Measurements from ENCODE around the gene NTRK3.

The NTRK3 gene

GRCh38 chr15:88230823-88231222 lies 25.7 kb downstream of the NTRK3 start:
- DNase-seq (ENCODE audit: low read depth) = no peak

DNA sequence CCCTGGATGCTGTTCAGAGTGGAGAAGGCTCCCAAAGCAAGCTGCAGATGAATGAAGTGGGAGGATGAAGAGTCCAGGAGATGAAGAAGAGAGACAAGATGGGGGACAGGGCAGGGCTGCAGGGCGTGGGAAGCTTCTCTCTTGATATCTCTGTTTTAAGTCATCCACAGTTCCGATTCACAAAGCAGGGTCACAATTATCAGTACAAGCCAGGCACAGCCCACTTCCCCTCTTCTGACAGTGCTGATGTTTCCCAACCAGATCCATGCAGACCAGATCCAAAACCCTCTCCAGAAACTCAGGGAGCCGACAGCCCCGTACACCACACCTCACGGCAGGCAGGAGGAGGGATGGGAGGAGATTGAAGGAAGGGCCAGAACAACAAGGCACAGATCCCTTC lies 31.1 kb downstream of the NTRK3 start:
- no peak for DNase-seq (ENCODE audit: low read depth)

DNA sequence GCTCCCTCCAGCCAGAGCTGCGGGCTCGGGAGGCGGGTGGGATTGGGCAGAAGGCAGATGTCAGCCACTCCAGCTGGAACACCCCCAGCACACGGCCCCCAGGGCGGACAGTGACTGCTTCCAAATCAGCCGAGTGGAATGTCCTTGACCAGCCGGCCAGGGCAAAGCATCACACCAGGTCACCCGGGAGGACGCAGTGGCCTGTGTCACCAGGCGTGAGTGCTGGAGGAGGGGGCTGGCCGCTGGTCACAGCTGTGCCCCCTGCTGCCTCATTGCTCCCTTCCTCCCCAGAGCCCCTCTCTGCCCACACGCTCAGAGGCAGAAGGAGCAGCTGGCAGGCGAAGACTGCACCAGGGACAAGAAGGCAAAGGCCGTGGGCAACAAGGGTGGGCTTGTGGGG lies 33.5 kb downstream of the NTRK3 start:
- no peak for DNase-seq (ENCODE audit: low read depth)

DNA sequence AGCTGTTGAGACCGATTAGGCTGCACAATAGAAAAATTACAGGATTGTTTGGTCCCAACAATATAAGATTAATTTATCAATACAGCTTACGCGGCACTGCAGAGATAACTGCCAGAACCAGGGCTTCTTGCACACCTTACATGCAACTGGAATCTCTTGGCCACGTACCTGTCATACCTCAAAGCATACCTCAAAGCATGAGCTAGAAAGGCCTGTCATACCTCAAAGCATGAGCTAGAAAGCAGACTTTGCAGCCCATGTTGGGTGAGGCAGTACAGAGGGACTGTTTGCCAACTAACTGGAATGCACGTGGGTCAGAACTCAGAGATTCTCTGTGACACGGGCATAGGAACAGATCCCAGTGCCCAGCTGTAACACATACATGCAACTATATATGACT lies 34.7 kb downstream of the NTRK3 start:
- no peak for DNase-seq (ENCODE audit: low read depth)

DNA sequence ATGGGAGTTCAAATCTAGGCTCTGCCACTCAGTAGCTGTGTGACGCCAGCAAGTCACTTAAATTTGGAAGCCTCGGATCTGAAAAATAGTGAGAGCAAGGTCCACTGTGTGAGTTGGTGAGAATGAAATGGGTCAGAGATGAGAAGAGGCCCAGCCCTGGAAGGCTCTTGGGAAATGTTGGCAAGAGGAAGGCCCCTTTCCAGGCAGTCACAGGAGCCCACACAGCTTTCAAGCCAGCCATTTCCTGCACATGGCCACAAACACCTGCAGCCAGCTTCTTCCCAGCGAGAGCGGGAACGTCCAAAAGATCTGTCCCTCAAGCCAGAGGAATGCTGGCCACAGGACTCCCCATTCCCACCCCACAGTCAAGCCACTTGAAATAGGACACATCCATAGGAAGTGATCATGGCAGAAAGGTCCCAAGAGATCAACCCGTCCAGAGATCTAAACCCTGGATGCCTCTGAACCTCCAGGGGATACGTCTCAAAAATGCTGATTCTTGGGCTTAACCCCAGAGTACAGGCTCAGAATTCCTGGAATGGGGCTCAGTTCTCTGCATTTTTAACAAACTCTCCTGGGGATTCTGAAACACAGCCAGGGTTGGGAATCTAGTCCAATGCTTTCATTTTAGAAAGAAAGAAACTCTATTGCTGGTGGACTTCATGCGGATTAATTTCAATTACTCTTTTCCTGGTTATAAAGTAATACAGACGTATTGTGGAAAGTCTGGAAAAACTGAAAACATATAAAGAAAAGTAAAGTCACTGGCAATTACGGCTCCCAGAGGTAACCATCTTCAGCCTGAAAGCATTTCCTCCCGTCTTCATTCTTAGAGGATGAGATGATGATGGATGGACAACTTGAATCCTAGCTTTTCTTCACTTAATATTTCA lies 35.9 kb downstream of the NTRK3 start:
- DNase-seq (ENCODE audit: low read depth) = no peak

DNA sequence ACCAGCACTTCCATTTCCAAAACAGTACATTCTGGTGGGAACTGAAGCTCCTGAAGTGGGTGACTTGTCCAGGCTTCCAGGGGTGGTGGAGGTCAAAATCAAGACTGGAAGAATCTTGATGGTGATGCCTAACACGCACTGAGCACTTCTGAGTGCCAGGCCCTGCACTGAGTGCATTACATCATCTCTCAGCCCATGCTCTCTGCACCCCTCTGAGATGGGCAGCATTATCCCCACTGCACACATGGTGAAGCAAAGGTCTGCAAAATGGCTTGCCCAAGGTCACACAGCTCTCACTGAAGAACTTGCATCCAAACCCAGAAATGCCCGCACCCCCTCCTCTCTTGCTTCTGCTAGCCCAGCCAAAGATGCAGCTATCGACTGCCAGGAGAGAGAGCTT lies 36.9 kb downstream of the NTRK3 start:
- DNase-seq (ENCODE audit: low read depth) = no peak

GRCh38 chr15:88218557-88219221 lies 37.9 kb downstream of the NTRK3 start:
- DNase-seq (ENCODE audit: low read depth) = no peak

DNA sequence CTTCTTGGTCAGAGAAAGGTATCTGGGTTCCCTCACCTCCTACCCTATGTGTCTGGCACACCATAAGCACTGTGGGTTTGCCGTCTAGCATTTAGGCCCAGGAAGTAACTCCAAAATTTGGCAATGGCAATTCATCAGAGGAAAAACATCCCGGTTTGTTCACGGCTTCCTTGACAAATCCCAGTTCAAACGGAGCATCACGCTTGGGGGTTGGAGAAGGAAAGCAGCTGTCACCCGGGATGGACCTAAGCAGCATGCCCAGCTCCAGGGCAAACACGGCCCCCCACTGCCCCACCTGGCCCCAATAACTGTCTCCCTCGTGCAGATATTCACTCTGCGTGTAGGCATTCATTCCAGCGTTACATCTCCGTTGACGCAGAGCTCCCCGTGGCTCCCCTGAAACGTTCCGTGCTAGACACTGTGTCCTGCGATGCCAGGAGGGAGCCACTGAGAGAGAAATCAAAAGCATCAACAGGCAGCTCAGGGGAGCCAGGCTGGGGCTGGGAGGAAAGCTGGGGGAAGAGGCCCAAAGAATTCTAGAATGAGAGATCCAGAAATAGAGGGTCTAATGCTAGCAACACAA lies 41.4 kb downstream of the NTRK3 start:
- DNase-seq (ENCODE audit: low read depth) = no peak

DNA sequence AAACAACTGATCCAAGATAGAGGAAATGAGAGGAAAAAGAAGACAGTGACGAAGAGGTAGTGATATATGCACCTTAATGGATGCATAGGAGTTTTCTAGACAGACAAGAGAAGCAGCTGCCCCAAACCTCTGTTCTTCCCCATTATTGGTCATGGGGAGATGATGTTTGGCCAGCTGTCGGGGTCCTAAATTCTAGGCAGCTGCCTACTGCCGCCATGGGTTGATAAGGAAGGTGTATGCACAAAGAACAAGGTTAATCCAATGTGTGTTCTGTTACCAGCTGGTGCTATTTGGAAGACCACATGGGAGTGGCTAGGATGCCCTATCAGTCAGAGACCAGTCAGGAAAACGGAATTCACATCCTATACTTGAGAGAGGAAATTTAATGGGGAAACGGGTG lies 47.4 kb downstream of the NTRK3 start:
- DNase-seq (ENCODE audit: low read depth) = no peak

GRCh38 chr15:88208396-88208795 lies 48.1 kb downstream of the NTRK3 start:
- DNase-seq (ENCODE audit: low read depth) = no peak

- DNase-seq (ENCODE audit: low read depth) = no peak
Measured at GRCh38 chr15:88207565-88207964, 49.0 kb downstream of the NTRK3 start.

GRCh38 chr15:88204584-88204983 lies 52.0 kb downstream of the NTRK3 start:
- no peak for DNase-seq (ENCODE audit: low read depth)

DNA sequence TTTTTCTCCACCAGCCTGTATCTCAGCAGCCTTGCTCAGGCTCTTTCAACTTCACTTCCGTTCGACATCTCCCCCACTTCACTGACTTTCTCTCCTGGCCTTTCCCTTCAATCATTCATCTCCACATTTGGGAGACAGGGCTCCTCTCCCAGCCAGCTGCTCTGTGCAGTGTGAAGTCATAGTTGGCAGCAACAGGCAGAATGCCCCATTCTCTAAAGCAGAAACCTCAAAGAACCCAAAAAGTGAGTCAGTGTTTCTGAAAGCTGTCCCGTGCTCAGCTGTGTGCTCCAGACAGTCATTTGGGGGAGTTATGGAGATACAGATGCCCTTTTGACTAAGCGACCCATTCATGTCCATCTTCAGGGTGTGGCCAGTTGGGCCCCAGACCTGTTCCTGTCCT lies 54.3 kb downstream of the NTRK3 start:
- no peak for DNase-seq (ENCODE audit: low read depth)

- DNase-seq (ENCODE audit: low read depth) = no peak
Measured at GRCh38 chr15:88201207-88201606, 55.3 kb downstream of the NTRK3 start.

- no peak for DNase-seq (ENCODE audit: low read depth)
Measured at GRCh38 chr15:88196961-88197360, 59.6 kb downstream of the NTRK3 start.

GRCh38 chr15:88194162-88194561 lies 62.4 kb downstream of the NTRK3 start:
- no peak for DNase-seq (ENCODE audit: low read depth)

DNA sequence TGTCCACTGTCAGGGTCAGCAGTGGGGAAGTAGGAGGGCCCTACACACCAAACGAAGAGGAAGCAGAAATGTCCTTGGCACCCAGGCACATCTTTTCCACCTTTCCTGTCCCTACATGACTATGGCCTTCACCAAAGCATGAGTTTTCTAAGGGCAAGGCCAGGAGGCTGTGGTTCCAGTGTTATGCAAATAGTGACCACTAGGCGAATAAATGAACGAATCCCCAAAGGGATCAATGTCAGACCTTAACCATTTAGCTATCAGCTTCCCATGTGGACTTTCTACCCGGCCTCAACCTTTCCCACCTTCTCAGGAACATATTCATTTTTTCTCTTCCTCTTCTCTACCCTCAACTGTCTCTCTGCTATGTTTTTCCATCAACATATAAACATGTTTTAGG lies 63.1 kb downstream of the NTRK3 start:
- no peak for DNase-seq (ENCODE audit: low read depth)

DNA sequence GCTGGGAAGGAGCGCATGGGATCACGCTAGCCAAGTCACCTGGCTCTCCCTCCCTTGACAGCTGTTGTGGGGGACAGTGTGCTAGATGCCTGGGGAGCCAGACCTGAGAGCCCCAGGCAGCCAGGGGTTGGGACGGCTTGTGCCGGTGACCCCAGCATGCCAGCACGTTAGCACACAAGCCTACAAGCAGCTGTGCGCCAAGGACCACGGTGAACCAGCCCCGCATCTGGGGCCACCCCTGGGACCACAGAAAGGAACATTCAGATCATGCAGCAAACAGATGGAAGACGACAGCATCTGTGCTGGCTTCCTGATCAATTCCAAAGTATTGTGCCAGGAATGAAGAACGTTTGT lies 64.8 kb downstream of the NTRK3 start:
- DNase-seq (ENCODE audit: low read depth) = no peak

DNA sequence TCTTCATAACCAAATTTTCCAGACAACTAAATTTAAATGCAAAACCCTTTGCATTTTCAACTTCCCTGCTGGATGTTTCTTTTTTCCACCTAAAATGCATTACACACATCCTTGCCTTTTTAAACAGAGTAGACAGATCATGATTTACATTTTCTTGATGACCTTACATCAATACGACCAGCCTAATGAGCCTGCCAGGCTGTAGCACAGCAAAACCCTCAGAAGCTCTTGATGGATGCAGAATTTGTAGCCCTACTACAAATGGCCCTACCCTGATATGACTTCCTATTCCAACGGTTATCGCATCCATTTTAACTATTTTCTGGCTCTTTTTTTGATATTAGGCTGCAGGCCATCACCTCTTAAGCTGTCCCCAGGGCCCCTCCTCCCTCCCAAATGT lies 66.3 kb downstream of the NTRK3 start:
- no peak for DNase-seq (ENCODE audit: low read depth)

- DNase-seq (ENCODE audit: low read depth) = no peak
Measured at GRCh38 chr15:88188300-88188699, 68.2 kb downstream of the NTRK3 start.

DNA sequence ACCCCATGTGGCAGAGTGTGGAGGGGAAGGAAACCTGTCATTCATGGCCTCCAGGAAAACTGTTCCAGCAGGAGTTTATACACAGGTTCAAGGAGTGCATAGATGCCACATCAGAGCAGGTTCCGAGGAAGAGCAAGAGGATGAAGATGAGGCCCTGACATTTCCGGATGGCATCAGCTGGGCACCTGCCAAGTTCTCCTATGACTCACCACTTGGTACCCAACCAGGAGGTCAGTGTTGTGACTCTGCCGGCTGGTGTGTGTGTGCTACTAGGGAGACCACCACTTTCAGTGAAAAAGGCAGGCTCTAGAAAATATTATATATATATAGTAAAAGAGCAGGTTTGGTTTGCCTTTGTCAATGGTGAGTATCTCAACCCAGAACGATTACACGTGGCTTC lies 69.3 kb downstream of the NTRK3 start:
- DNase-seq (ENCODE audit: low read depth) = no peak

DNA sequence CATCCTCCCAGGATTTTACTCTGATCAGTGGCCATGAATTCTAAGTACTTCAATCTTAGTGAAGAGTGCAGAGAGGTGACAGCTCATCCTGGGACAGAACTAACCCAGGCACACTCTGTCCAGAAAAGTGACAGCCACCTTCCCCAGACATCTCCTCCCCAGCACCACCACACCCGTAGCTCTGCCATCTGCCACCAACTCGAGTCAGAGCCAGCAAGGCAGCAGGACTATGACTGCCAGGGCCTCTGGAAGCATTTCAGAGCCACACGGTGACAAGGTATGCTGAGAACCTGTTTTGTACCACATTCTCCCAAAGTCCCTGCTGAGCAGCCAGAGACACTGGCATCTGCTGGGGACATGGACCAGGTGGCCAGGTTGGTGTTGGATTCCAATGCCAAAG lies 71.0 kb downstream of the NTRK3 start:
- DNase-seq (ENCODE audit: low read depth) = no peak

- no peak for DNase-seq (ENCODE audit: low read depth)
Measured at GRCh38 chr15:88181613-88182012, 74.9 kb downstream of the NTRK3 start.
